K562 (cell line): ENCODE measurements around the gene GGA3. TPM values are rescaled to one million over a fixed set of nuclear protein-coding genes. Genes with fewer than 3 reads are reported as not detected.

Experiments used
- ATAC-seq: fragments of 200-7000 bp; cut with Tn5 transposase; 3 replicates; pipeline ENCODE4 v1.9.1; 2020; ENCODE audit warnings: moderate library complexity
- BruUV-seq: library from RNA; stranded (reverse); fragments of 400-500 nt; replicated peaks from 2 replicates; lab custom pipeline; 2021; lab: Mats Ljungman, UMichigan
- CTCF ChIA-PET: fragments of 300-600 bp; formaldehyde crosslinking; extraction: SDS; loops from one replicate; lab custom pipeline; 2021; ENCODE audit warnings: low intra/inter-chr PET ratio; lab: Yijun Ruan, JAX
- POLR2A ChIA-PET: fragments of 300-600, 350-650 bp; sonication (Branson Sonifier 250); formaldehyde crosslinking; extraction: SDS; loops from one replicate; lab custom pipeline; 2021; ENCODE audit warnings: antibody characterized with exemption, inconsistent platforms; lab: Yijun Ruan, JAX
- DNase-seq, 4 experiments: peaks; one replicate each; pipeline versions ENCODE4 v3.0.0 to v3.0.0-alpha.2; 2011 to 2018; ENCODE audit warnings: low spot score in 3 of 4, mixed read lengths in 3 of 4; ENCODE audit errors: extremely low read depth in 1 of 4
- FAIRE-seq: peaks from 2 replicates; lab custom pipeline; 2011; peaks lifted over from hg19 to GRCh38; lab: Jason Lieb, UNC
- H2AFZ ChIP-seq: 2 replicates; pipeline ENCODE4 v1.6.0; 2011; ENCODE audit warnings: low read depth, low read length, control low read depth, inconsistent platforms
- H3K27ac ChIP-seq: fragments of 200-600 bp; 3 replicates; pipeline ENCODE4 v1.8.0; 2011; ENCODE audit warnings: low read depth, mild to moderate bottlenecking, control low read depth, inconsistent platforms, low read length, moderate library complexity, mixed read lengths; ENCODE audit errors: extremely low read depth
- H3K27me3 ChIP-seq, 2 experiments: fragments of 300-600 bp in 1 of 2; 2 replicates in 1 of 2; 3 replicates in 1 of 2; pipeline versions ENCODE4 v1.6.0 to v1.8.0; 2011; ENCODE audit warnings: inconsistent platforms in 2 of 2, low read length in 2 of 2, mild to moderate bottlenecking in 1 of 2, mixed read lengths in 1 of 2, moderate library complexity in 1 of 2; ENCODE audit not compliant: control insufficient read depth in 2 of 2, insufficient read depth in 2 of 2
- H3K36me3 ChIP-seq: fragments of 300-600 bp; 3 replicates; pipeline ENCODE4 v1.8.0; 2011; ENCODE audit warnings: mild to moderate bottlenecking, low read length, inconsistent platforms; ENCODE audit not compliant: control insufficient read depth, insufficient read depth
- H3K4me1 ChIP-seq, 2 experiments: fragments of 200-600 bp in 1 of 2; replicated peaks in 1 of 2; 2 replicates in 1 of 2; 3 replicates in 1 of 2; pipeline versions ENCODE4 v1.5.1 to v1.8.0; 2011; ENCODE audit warnings: inconsistent platforms in 2 of 2, low read length in 2 of 2, mild to moderate bottlenecking in 1 of 2, mixed read lengths in 1 of 2, moderate library complexity in 1 of 2; ENCODE audit not compliant: control insufficient read depth in 2 of 2, insufficient read depth in 2 of 2
- H3K4me2 ChIP-seq: 2 replicates; pipeline ENCODE4 v1.6.1; 2011; ENCODE audit warnings: low read length, control low read depth, inconsistent platforms, mixed read lengths; ENCODE audit not compliant: insufficient read depth
- H3K4me3 ChIP-seq: fragments of 200-600 bp; sonication (generic), shearing (Covaris generic); 2 replicates; pipeline ENCODE4 v1.5.1; 2016; ENCODE audit warnings: control low read depth, inconsistent platforms
- H3K79me2 ChIP-seq: fragments of 200-600 bp; 3 replicates; pipeline ENCODE4 v1.8.0; 2011; ENCODE audit warnings: low read length, inconsistent platforms; ENCODE audit not compliant: control insufficient read depth, insufficient read depth
- H3K9ac ChIP-seq, 2 experiments: 2 replicates each; pipeline versions ENCODE4 v1.6.0 to v1.6.1; 2011; ENCODE audit warnings: low read depth in 2 of 2, low read length in 2 of 2, control low read depth in 1 of 2, inconsistent platforms in 1 of 2, mild to moderate bottlenecking in 1 of 2, mixed read lengths in 1 of 2; ENCODE audit not compliant: insufficient read depth in 1 of 2
- H3K9me1 ChIP-seq: one replicate; pipeline ENCODE4 v1.6.0; 2011; ENCODE audit warnings: inconsistent platforms, mild to moderate bottlenecking, low read length, moderate library complexity; ENCODE audit not compliant: control insufficient read depth, insufficient read depth
- H3K9me3 ChIP-seq: replicated peaks from 2 replicates; pipeline ENCODE4 v1.5.1; 2011; ENCODE audit warnings: low read depth, low read length, inconsistent platforms; ENCODE audit not compliant: control insufficient read depth, insufficient read depth
- H4K20me1 ChIP-seq: replicated peaks from 2 replicates; pipeline ENCODE4 v1.6.1; 2011; ENCODE audit warnings: low read length, inconsistent platforms, mixed read lengths; ENCODE audit not compliant: control insufficient read depth, insufficient read depth
- BACH1 ChIP-seq: fragments of 200-800 bp; sonication (Bioruptor generic); IDR thresholded peaks from 2 replicates; pipeline ENCODE4 v1.6.1; 2016; ENCODE audit warnings: missing genetic modification characterization, missing compliant biosample characterization
- CTBP1 ChIP-seq: fragments of 450-650 bp; IDR thresholded peaks from 2 replicates; pipeline ENCODE4 v1.6.1; 2016; ENCODE audit warnings: borderline replicate concordance
- E2F6 ChIP-seq, 2 experiments: IDR thresholded peaks; 2 replicates each; pipeline ENCODE4 v1.6.1; 2011; ENCODE audit warnings: borderline replicate concordance in 1 of 2, control low read depth in 1 of 2, low read depth in 1 of 2, low read length in 1 of 2, mild to moderate bottlenecking in 1 of 2, mixed read lengths in 1 of 2, moderate library complexity in 1 of 2; ENCODE audit not compliant: insufficient read depth in 1 of 2, insufficient read length in 1 of 2, poor library complexity in 1 of 2, severe bottlenecking in 1 of 2; ENCODE audit errors: extremely low read depth in 1 of 2
- NR2C2 ChIP-seq, 2 experiments: fragments of 200-800 bp in 1 of 2; sonication (Bioruptor generic) in 1 of 2; sonication (generic) in 1 of 2; formaldehyde crosslinking in 1 of 2; IDR thresholded peaks; 2 replicates each; pipeline versions ENCODE4 v1.6.1 to v1.8.0; 2016 to 2022; ENCODE audit warnings: mild to moderate bottlenecking in 1 of 2, missing compliant biosample characterization in 1 of 2, missing genetic modification characterization in 1 of 2, missing genetic modification reagents in 1 of 2
- SIN3A ChIP-seq, 2 experiments: fragments of 150-350 bp in 1 of 2; IDR thresholded peaks; 2 replicates each; pipeline ENCODE4 v1.6.1; 2011 to 2016; ENCODE audit warnings: borderline replicate concordance in 2 of 2, low read depth in 2 of 2, low read length in 2 of 2, mild to moderate bottlenecking in 2 of 2, moderate library complexity in 2 of 2; ENCODE audit not compliant: control insufficient read depth in 1 of 2
- SMARCB1 ChIP-seq: IDR thresholded peaks from 2 replicates; pipeline ENCODE4 v1.6.1; 2011; ENCODE audit warnings: improper control_type of control experiment, low read depth; ENCODE audit not compliant: insufficient read length
- ZFP91 ChIP-seq: sonication (generic); formaldehyde crosslinking; IDR thresholded peaks from 2 replicates; pipeline ENCODE4 v1.8.0; 2022; ENCODE audit warnings: mild to moderate bottlenecking, missing genetic modification reagents
- ZNF282 ChIP-seq: sonication (generic); formaldehyde crosslinking; IDR thresholded peaks from 2 replicates; pipeline ENCODE4 v1.8.1; 2023; ENCODE audit warnings: missing genetic modification reagents
- WGBS: fragments of 100-300 bp; shearing (Covaris generic); methylation state at CpG from one replicate; pipeline ENCODE4 v1.1.6; 2016; ENCODE audit warnings: low coverage, mixed read lengths; ENCODE audit not compliant: insufficient coverage; ENCODE audit errors: missing lambda C conversion rate; 5-methylcytosine and 5-hydroxymethylcytosine counted together
- in situ Hi-C: fragments of 300-500 bp; cut with MboI; formaldehyde crosslinking; loops from 4 replicates; pipeline ENCODE4 v1.15.0; 2018; ENCODE audit warnings: inconsistent platforms, mixed read lengths
- intact Hi-C: fragments of 100-400 bp; cut with micrococcal nuclease; formaldehyde crosslinking; loops from 2 replicates; pipeline ENCODE4 v1.14.2; 2022
- polyA plus RNA-seq, 8 experiments: library from polyadenylated mRNA; depleted of rRNA in 4 of 8; stranded (reverse) in 5 of 8; unstranded in 3 of 8; fragments of >200 nt; fragmentation: Nextera tagmentation in 2 of 8; fragmentation: Illumina TruSeq in 1 of 8; extraction: Ambion mirVana in 2 of 8; extraction: Trizol in 1 of 8; gene quantifications; 2 replicates each; pipeline versions ENCODE4 v1.2.1 to v1.2.3, GENCODE V29; 2011 to 2014; ENCODE audit warnings: inconsistent platforms in 1 of 8, missing spikeins in 1 of 8
- total RNA-seq, 7 experiments: library from RNA; depleted of rRNA in 6 of 7; stranded (reverse); fragments of >200 nt in 6 of 7; fragmentation: Illumina TruSeq in 2 of 7; extraction: Trizol in 2 of 7; gene quantifications; 2 replicates each; pipeline versions ENCODE4 v1.2.1 to v1.2.3, GENCODE V29; 2011 to 2021; ENCODE audit warnings: low replicate concordance in 1 of 7
- TF ChIP-seq, protein P1 (sequence below): sonication (generic); formaldehyde crosslinking; IDR thresholded peaks from 2 replicates; pipeline ENCODE4 v1.8.0; 2023; ENCODE audit warnings: mild to moderate bottlenecking, missing genetic modification reagents

GGA3 gene
- total and polyA plus RNA-seq, 9 of the 15 experiments (the other 6 are each of a cell fraction or from before 2014, with no cell fraction given) = 5.7 to 64.9 (median 25.4) TPM

DNA sequence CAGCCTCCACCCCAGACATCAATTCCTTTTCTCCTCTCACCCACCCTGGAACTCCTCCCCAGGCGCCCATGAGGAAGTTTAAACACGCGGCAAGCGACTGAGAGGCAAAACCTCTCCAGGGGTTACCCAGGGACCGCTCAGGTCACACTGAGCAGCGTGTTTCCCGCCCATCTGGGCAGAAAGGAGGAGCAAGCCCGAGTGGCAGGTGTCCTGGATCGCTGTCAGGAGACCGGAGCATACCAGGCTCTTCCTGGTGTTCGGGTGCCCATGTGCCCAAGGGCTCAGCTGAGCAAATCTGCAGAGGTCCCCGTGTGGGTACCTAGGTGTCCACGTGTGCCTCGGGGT, 27.3 kb upstream of the GGA3 start:
- no TSS peak for BruUV-seq
- Histone ChIP-seq H3K79me2 (peaks cover 34% of the 10 kb centered on the region), H3K4me2 (peak overlapping the region; percentile 93), H3K4me3 (peak overlapping the region; percentile 87), H3K36me3 (peaks cover 34% of the 10 kb centered on the region), H3K9me1 (no peaks in the 10 kb centered on the region), H3K9ac (peak overlapping the region; percentile 86 to 100), H4K20me1 (no peaks in the 10 kb centered on the region), H3K4me1 (peaks cover 2 to 16% of the 10 kb centered on the region in 2 experiments; a peak in 2 of 5 replicates), H2AFZ (peak overlapping the region; percentile 79), H3K27me3 (no peaks in the 10 kb centered on the region), H3K9me3 (no peaks in the 10 kb centered on the region), H3K27ac (peak overlapping the region; percentile 75)
- peak; percentile 47 for ATAC-seq
- CTCF ChIA-PET = interaction anchor here (2.0 kb wide), 1 partner anchor 123 kb away, joined by 23 read pairs; no protein-coding TSS in a partner anchor
- FAIRE-seq = peak; percentile 51
- in situ Hi-C loops (no loop called here), intact Hi-C loops (loop anchor here (2.0 to 10.0 kb wide), 3 partner anchors 18 to 236 kb away; partner anchors contain the start of genes GRB2, LLGL2 and MIF4GD)
- POLR2A ChIA-PET = interaction anchor here (0.6 to 2.0 kb wide), 22 partner anchors 8 to 233 kb away, joined by 3 to 26 read pairs (median 3); partner anchors contain the start of genes GGA3, GRB2, MIF4GD and MRPS7
- DNase-seq = peak; percentile 55 to 63 (median 60)
- under 1% methylated on average over 12 of the region's 14 CpGs for WGBS
- TF ChIP-seq ZFP91 (CRISPR knock-in tag) (0 out of 2 replicates have a peak, but pooled peaks have one; percentile 19), ZNF282 (CRISPR knock-in tag) (no peak), SIN3A (IDR thresholded peaks at IDR 0.05; ENCODE audit: borderline replicate concordance in 2 of 2, control insufficient read depth in 1 of 2, low read depth in 2 of 2, low read length in 2 of 2) (0 out of 4 replicates have a peak, but pooled peaks of 1 of the 2 experiments have one; percentile 46), NR2C2 (CRISPR knock-in tag; IDR thresholded peaks at IDR 0.05) (0 out of 2 replicates have a peak, but pooled peaks have one; percentile 36), NR2C2 (tag; IDR thresholded peaks at IDR 0.05) (no peak), BACH1 (no peak), CTBP1 (peak; percentile 24; the same call in 1 of the 2 replicates), SMARCB1 (no peak), E2F6 (IDR thresholded peaks at IDR 0.05; ENCODE audit: borderline replicate concordance in 1 of 2, extremely low read depth in 1 of 2, insufficient read depth in 1 of 2, insufficient read length in 1 of 2, low read depth in 1 of 2, low read length in 1 of 2, poor library complexity in 1 of 2, severe bottlenecking in 1 of 2) (peak; percentile 51 to 84)
- TF ChIP-seq, protein P1, sequence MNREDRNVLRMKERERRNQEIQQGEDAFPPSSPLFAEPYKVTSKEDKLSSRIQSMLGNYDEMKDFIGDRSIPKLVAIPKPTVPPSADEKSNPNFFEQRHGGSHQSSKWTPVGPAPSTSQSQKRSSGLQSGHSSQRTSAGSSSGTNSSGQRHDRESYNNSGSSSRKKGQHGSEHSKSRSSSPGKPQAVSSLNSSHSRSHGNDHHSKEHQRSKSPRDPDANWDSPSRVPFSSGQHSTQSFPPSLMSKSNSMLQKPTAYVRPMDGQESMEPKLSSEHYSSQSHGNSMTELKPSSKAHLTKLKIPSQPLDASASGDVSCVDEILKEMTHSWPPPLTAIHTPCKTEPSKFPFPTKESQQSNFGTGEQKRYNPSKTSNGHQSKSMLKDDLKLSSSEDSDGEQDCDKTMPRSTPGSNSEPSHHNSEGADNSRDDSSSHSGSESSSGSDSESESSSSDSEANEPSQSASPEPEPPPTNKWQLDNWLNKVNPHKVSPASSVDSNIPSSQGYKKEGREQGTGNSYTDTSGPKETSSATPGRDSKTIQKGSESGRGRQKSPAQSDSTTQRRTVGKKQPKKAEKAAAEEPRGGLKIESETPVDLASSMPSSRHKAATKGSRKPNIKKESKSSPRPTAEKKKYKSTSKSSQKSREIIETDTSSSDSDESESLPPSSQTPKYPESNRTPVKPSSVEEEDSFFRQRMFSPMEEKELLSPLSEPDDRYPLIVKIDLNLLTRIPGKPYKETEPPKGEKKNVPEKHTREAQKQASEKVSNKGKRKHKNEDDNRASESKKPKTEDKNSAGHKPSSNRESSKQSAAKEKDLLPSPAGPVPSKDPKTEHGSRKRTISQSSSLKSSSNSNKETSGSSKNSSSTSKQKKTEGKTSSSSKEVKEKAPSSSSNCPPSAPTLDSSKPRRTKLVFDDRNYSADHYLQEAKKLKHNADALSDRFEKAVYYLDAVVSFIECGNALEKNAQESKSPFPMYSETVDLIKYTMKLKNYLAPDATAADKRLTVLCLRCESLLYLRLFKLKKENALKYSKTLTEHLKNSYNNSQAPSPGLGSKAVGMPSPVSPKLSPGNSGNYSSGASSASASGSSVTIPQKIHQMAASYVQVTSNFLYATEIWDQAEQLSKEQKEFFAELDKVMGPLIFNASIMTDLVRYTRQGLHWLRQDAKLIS (CRISPR knock-in tag) = no peak
